Effector memory CD4-positive, alpha-beta T cell (primary cell): Measurements from ENCODE around the gene ACHE.
"Not testable (repeated sequence)": the region's sequence is repeated elsewhere in the genome, so short reads cannot be mapped to it uniquely, and the experiment has no call there.

Experiments used
- DNase-seq, 3 donors: peaks; one replicate each; pipeline ENCODE4 v3.0.0-alpha.2; 2020
- H3K27ac ChIP-seq: 2 replicates; pipeline ENCODE4 v1.7.0; 2013; ENCODE audit warnings: mild to moderate bottlenecking, low read length, moderate library complexity; ENCODE audit not compliant: insufficient read depth, poor library complexity, severe bottlenecking
- H3K27me3 ChIP-seq: replicated peaks from 2 replicates; pipeline ENCODE4 v1.7.0; 2013; ENCODE audit warnings: mild to moderate bottlenecking, low read length; ENCODE audit not compliant: insufficient read depth, control insufficient read depth, poor library complexity, severe bottlenecking
- H3K36me3 ChIP-seq: 2 replicates; pipeline ENCODE4 v1.7.0; 2013; ENCODE audit warnings: mild to moderate bottlenecking, low read length, moderate library complexity; ENCODE audit not compliant: control insufficient read depth, insufficient read depth
- H3K4me1 ChIP-seq: 2 replicates; pipeline ENCODE4 v1.7.0; 2013; ENCODE audit warnings: low read length, mild to moderate bottlenecking; ENCODE audit not compliant: control insufficient read depth, insufficient read depth, poor library complexity, severe bottlenecking
- H3K4me3 ChIP-seq: 2 replicates; pipeline ENCODE4 v1.7.0; 2013; ENCODE audit warnings: low read length, low read depth, mild to moderate bottlenecking; ENCODE audit not compliant: insufficient read depth, poor library complexity, severe bottlenecking
- H3K9me3 ChIP-seq: 2 replicates; pipeline ENCODE4 v1.7.0; 2013; ENCODE audit warnings: mild to moderate bottlenecking, low read length, moderate library complexity; ENCODE audit not compliant: control insufficient read depth

ACHE gene

GRCh38 chr7:100864263-100864845 is 31.3 kb downstream of the ACHE start:
- no peaks in the 10 kb centered on the region for H3K27me3 ChIP-seq
- DNase-seq: no peak
- peaks cover 32% of the 10 kb centered on the region for H3K36me3 ChIP-seq
- no peak overlapping the region for H3K27ac ChIP-seq
- H3K4me1 ChIP-seq: peaks cover 14% of the 10 kb centered on the region
- no peaks in the 10 kb centered on the region for H3K9me3 ChIP-seq
- no peak overlapping the region for H3K4me3 ChIP-seq

GRCh38 chr7:100863406-100863950 is 32.2 kb downstream of the ACHE start:
- Histone ChIP-seq H3K4me3 (no peak overlapping the region), H3K27me3 (no peaks in the 10 kb centered on the region), H3K27ac (no peak overlapping the region), H3K9me3 (no peaks in the 10 kb centered on the region), H3K36me3 (peaks cover 41% of the 10 kb centered on the region), H3K4me1 (peaks cover 14% of the 10 kb centered on the region)
- no peak for DNase-seq

- no peaks in the 10 kb centered on the region for H3K27me3 ChIP-seq
- H3K9me3 ChIP-seq: no peaks in the 10 kb centered on the region
- DNase-seq: no peak
- no peak overlapping the region for H3K27ac ChIP-seq
- H3K4me3 ChIP-seq: no peak overlapping the region
- H3K36me3 ChIP-seq: peaks cover 41% of the 10 kb centered on the region
- peaks cover 1% of the 10 kb centered on the region for H3K4me1 ChIP-seq
Measured at GRCh38 chr7:100861616-100861985, 34.1 kb downstream of the ACHE start.

- Histone ChIP-seq H3K27ac (no peak overlapping the region), H3K4me3 (no peak overlapping the region), H3K27me3 (no peaks in the 10 kb centered on the region), H3K36me3 (peaks cover 41% of the 10 kb centered on the region), H3K4me1 (no peaks in the 10 kb centered on the region), H3K9me3 (no peaks in the 10 kb centered on the region)
- DNase-seq: no peak
Measured at GRCh38 chr7:100860702-100861615, 34.7 kb downstream of the ACHE start.

GRCh38 chr7:100859856-100860255 is 35.8 kb downstream of the ACHE start:
- no peak for DNase-seq
- H3K27me3 ChIP-seq: no peaks in the 10 kb centered on the region
- no peak overlapping the region for H3K27ac ChIP-seq
- H3K9me3 ChIP-seq: no peaks in the 10 kb centered on the region
- peaks cover 41% of the 10 kb centered on the region for H3K36me3 ChIP-seq
- no peak overlapping the region for H3K4me3 ChIP-seq
- H3K4me1 ChIP-seq: no peaks in the 10 kb centered on the region

- Histone ChIP-seq H3K27ac (no peak overlapping the region), H3K9me3 (no peaks in the 10 kb centered on the region), H3K4me3 (no peak overlapping the region), H3K4me1 (peaks cover 8% of the 10 kb centered on the region), H3K36me3 (peaks cover 32% of the 10 kb centered on the region), H3K27me3 (no peaks in the 10 kb centered on the region)
- no peak for DNase-seq
Measured at GRCh38 chr7:100856871-100857282, 38.8 kb downstream of the ACHE start.

GRCh38 chr7:100855515-100855914 is 40.2 kb downstream of the ACHE start:
- Histone ChIP-seq H3K4me1 (peaks cover 13% of the 10 kb centered on the region), H3K9me3 (no peaks in the 10 kb centered on the region), H3K4me3 (no peak overlapping the region), H3K36me3 (peaks cover 20% of the 10 kb centered on the region), H3K27me3 (no peaks in the 10 kb centered on the region), H3K27ac (no peak overlapping the region)
- DNase-seq: no peak

GRCh38 chr7:100854899-100855298 is 40.8 kb downstream of the ACHE start:
- not testable (repeated sequence) for H3K27ac ChIP-seq, H3K4me3 ChIP-seq, DNase-seq, H3K27me3 ChIP-seq, H3K9me3 ChIP-seq
- Histone ChIP-seq H3K4me1 (peaks cover 13% of the 10 kb centered on the region), H3K36me3 (peaks cover 14% of the 10 kb centered on the region)

GRCh38 chr7:100854146-100854895 is 41.4 kb downstream of the ACHE start:
- H3K4me3 ChIP-seq: no peak overlapping the region

More at GRCh38 chr7:100854146-100854895, 41.4 kb downstream of the ACHE start:
- H3K27ac ChIP-seq: no peak overlapping the region
- H3K36me3 ChIP-seq: peaks cover 9% of the 10 kb centered on the region
- H3K4me1 ChIP-seq: peaks cover 13% of the 10 kb centered on the region
- no peak for DNase-seq
- no peaks in the 10 kb centered on the region for H3K9me3 ChIP-seq
- no peaks in the 10 kb centered on the region for H3K27me3 ChIP-seq
